ENCODE data around the gene ETFA.
"Not testable (repeated sequence)": the region's sequence is repeated elsewhere in the genome, so short reads cannot be mapped to it uniquely, and the experiment has no call there.

ETFA gene

DNA sequence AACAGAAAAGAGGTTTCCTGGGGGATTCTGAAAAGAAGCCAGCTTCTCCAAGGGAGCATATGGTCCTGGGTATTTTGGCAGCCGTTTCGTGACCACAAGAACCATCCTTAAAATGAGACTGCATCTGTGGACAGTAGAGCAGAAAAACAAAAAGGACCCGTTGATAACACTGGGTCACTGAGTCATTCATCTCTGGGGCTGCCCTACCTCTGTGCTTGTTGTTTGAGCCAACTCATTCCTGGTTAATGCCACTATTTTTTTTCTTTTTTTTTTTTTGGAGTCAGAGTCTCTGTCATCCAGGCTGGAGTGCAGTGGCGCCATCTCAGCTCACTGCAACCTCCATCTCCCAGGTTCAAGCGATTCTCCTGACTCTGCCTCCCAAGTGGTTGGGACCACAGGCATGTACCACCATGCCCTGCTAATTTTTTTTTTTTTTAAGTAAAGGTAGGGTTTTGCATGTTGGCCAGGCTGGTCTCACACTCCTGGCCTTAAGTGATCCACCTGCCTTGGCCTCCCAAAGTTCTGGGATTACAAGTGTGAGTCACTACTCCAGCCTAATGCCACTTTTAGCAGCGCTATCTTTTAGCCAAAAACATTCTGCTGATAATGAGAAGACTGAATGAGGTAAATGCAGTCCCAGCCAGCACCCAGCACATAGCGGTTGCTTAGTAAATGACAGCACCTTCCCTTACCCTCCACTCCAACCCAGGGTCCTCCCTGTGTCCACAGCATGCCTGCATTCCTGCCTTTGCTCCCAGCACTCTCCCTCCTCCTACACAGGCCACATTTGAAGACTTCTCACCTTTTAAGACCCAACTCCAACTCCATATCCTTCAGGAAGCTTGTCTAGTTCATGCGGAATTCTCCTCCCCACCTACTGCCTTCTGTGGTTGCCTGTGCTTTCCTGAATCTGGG is 16.2 kb upstream of the ETFA start:
- DNase-seq (ENCODE audit: low read depth, low spot score): no peak

DNA sequence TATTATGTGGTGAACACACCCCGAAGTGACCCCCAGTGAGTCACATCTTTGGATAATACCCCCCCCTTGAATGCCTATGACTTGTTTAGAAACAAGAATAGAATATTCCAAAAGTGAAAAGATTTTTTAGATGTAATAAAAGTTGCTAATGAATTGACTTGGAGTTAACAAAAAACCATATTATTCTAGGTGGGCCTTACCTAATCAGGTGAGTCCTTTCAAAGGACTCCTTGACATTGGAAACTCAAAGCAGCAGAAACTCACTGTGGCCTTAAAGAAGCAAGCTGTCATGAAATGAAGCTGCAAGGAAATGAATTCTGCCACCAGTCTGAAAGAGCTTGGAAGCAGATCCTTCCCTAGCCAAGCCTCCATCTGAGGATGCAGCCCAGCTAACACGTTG is 14.4 kb upstream of the ETFA start:
- DNase-seq (ENCODE audit: low read depth, low spot score): no peak

DNA sequence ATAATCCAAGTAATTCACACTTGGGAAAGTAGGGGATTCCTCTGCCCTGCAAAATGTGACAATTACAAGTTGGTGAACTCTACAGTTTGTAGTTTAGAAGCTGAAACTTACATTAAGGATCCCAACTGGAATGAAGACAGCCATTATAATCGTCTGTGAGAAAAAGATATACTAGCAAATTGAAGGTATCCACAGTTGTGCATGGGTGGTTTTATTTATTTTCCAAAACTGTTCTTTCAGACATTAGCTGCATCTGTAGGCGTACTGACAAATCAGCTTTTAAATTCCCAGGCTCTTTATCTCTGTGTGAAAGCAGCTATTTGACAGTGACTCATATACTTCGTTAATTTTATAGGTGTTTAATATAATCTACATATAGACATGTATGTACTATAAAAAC is 12.8 kb upstream of the ETFA start:
- no peak for DNase-seq (ENCODE audit: low read depth, low spot score)

DNA sequence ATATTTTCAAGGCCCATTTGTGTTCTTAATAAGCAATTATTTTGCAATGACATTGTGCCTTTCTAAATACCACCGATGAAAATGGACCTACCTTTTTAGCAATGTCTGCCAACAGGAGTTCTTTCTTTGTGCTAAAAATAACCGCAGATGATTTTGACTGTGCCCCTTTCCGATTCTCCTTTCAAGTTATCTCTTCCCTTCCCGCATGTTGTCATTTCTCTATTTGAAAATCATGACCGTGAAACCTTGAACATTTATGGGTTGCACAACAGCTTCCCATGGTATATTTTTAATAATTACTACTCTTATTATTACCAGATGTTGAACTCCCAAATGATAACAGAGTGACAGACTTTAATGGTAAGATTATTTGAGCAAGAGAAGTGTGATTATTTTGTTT is 10.3 kb upstream of the ETFA start:
- DNase-seq (ENCODE audit: low read depth, low spot score): no peak

DNA sequence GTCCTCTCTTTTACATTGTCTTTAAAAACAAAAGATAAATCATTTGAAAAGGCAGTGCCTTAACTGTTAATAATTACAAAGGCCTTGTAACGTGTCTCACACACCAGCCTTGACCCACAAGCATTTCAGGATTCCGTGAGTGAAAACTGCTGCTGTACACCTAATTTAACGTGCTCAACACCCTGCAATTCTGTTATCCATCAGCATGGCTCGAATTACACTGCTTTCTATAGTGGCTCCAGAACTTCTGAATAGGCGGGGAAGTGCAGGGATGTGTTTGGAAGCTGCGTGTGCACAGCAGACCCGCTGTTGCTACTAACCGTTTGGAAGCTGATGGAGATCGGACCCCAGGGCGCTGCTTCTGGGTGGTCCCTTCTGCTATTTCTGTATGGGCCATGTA is 9.9 kb upstream of the ETFA start:
- no peak for DNase-seq (ENCODE audit: low read depth, low spot score)

DNA sequence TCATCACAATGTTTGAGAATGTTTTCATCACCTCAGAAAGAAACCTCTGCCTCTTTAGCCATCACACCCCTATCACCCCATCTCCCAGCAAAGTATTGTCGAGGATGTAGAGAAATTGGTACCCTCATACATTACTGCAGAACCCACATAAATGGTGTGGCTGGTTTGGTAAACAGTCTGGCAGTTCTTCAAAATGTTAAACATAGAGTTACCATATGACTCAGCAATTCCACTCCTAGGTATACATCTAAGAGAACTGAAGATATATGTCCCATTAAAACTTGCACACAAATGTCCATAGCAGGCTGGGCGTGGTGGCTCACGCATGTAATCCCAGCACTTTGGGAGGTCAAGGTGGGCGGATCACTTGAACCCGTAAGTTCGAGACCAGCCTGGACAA is 8.7 kb upstream of the ETFA start:
- no peak for DNase-seq (ENCODE audit: low read depth, low spot score)

DNA sequence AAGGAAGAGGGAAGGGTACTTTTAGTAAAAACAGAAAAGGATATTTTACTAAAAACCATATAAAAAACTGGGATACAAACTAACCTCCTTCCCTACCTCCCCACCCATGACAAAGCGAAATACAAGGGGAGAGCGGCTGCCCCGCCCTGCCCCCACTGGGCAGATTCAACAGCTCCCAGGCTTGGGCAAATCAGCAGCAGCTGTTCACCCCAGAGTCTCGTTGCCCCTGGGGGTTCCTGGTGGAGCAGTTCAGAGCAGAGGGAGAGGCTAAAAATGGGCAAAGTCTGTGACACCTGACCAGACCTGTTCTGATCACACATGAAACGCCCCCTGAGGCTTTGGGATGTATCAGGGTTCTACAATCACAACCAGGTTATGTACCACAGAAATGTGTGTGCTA is 2.5 kb upstream of the ETFA start:
- no peak for DNase-seq (ENCODE audit: low read depth, low spot score)

DNA sequence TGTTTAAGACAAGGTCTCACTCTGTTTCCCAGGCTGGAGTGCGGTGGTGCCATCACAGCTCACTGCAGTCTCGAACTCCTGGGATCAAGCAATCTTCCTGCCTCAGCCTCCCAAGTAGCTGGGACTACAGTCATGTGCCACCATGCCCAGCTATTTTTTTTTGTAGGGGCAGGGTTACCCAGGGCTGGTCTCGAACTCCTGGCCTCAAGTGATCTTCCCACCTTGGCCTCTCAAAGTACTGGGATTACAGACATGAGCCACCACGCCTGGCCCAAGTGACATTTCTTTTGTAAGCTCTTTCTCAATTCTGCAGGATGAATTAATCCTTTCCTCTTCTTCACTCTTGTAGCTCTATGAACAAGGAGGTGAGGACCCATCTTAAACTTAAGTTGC is 1.9 kb upstream of the ETFA start:
- not testable (repeated sequence) for DNase-seq (ENCODE audit: low read depth, low spot score)

DNA sequence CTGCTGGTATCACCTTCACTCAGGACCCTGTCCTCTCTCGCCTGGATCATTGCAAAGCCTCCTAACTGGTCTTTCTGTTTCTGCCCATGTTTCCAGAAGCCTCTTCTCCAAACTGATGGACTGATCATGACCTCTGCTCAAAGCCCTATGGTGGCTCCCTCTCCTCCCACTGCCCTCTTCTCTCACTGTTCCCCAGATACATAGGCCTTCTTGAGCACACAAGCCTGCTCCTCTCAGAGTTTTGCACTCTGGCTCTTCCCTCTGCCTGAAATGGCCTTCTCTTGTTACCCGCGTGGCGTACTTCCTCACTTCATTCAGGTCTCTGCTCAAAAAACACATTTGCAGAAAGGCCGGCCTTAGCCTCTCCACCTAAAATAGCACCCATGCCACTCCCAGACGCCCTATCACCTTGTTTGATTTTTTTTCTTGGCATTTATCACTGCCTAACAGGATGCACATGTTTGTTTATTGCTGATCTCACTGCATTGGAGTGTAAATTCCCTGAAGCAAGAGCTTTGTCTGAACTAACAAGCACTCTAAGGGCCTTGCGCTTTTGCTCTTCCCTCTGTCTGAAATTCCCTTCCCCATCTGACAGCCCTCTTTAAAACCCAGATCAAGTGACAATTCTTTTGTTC is 1.4 kb upstream of the ETFA start:
- no peak for DNase-seq (ENCODE audit: low read depth, low spot score)

DNA sequence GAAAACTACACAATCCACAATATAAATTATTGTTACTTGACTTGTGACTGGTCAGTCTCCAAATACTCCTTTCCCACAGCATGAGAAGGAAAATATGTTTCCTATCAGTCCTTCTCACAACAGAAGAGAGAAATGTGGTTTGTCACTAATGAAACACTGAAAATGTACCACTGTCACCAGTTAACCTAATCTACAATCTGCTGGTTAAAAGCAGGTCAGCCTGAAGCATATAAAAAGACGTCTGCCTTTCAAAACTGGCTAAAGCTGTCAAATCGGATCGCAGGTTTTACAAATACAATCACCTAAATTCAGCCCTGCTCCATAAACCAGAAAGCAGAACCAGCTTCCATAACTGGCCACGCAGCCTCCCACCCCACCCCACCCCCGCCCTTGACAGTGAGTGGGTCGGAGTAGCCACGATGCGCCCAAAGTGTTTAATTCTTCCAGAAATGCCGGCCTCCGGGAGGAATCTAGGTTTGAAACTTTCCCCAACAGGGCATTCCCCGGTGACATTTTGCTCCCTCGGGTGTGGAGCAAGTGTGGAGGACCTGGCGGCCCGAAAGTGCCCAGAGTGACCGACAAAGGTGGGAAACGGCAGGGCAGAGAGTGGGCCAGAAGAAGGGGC is 682 bp downstream of the ETFA start:
- peak; percentile 55 for DNase-seq (ENCODE audit: low read depth, low spot score)

DNA sequence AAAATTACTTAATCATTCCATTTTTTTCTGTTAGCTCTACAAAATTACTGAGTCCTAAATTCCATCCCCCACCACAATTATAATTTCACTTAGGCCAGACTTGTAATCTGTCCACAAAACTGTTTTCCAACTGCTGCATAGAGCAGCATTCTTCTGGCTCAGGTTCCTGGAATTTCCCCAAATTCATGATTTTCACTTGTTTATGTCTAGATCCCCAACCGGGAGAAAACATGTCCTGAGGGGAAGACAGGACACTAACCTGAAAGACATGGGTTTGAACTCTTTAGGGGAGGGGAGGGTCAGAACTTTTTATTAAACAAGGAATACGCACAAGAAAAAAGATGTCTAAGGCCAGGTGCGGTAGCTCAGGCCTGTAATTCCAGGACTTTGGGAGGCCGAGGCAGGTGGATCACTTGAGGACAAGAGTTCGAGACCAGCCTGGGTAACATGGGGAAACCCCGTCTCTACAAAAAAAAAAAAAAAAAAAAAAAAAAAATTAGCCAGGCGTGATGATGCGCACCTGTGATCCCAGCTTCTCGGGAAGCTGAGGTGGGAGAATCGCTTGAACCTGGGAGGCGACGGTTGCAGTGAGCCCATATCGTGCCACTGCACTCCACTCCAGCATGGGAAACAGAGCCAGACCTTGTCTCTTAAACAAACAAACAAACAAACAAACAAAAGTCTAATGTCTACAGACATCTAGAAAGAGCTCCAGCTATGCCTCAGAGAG is 1.5 kb downstream of the ETFA start:
- DNase-seq (ENCODE audit: low read depth, low spot score): peak; percentile 52

DNA sequence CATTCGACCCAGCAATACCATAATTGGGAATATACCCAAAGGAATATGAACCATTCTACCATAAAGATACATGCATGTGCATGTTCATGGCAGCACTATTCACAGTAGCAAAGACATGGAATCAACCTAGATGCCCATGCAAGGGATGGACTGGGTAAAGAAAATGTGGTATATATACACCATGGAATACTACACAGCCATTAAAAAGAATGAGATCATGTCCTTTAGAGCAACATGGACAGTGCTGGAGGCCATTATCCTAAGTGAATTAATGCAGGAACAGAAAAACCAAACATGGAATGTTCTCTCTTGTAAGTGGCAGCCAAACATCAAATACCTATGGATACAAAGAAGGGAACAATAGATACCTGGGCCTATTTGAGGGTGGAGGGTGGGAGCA is 7.4 kb downstream of the ETFA start:
- DNase-seq (ENCODE audit: low read depth, low spot score): no peak

DNA sequence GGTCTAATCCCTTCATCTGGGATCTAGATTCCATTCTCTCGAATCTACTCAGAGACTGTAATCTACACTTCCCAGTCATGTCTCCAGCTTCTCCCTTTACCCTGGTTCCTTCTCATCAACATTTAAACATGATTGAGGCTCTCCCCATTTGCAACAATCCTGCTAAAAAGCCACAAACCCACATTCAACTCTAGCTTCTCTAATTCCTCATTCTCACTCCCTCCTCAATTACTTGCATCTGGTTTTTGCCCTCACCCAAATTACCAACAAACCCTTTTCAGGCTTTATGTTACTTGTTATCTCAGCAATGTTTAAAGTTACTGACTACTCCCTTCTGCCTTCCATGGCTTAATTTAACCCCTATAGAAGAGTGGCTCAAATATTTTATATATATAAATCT is 11.5 kb downstream of the ETFA start:
- no peak for DNase-seq (ENCODE audit: low read depth, low spot score)

DNA sequence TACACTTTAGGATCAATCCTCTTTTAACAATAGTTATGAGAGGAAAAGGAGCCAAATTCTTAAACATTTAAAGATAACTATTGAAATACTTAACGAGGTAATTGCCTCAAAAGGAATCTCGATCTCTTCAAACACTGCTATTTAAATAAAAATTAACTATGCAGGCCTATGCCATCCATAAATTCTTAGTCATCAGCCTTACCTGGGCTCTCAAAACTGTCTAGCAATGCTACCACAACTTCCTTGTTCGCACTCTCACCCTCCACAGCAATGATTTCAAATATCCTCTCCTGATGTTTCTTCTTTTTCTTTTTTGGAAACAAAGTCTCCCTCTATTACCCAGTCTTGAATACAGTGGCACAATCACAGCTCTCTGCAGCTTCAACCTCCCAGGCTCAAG is 12.3 kb downstream of the ETFA start:
- no peak for DNase-seq (ENCODE audit: low read depth, low spot score)

DNA sequence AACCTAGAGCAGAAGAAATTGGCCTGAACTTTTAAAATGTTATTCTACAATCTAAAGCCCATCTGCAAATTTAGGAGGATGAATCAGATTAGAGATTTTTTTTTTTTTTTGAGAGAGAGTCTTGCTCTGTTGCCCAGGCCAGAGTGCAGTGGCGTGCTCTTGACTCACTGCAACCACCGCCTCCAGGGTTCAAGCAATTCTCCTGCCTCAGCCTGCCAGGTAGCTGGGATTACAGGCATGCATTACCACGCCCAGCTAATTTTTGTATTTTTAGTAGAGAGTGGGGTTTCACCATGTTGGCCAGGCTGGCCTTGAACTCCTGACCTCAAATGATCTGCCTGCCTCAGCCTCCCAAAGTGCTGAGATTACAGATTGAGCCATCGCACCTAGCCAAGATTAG is 13.3 kb downstream of the ETFA start:
- not testable (repeated sequence) for DNase-seq (ENCODE audit: low read depth, low spot score)

DNA sequence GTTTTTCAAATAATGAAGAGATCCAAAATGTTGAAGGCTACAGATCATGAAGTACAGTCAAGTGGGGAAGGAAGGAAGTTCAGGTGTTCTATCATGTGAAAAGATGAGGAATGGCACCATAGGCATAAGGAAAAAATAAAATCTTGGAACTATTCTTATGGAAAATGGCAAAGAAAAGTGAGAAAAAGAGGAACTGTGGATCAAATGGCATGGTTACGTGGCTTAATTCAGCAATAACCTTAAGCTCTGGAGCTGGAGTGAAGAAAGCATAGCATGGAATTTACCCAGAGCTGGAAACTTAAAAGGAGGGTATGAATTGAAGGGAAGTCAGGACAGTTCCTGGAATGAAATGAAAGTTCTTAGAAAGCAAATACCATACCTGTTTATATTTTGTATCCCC is 14.4 kb downstream of the ETFA start:
- no peak for DNase-seq (ENCODE audit: low read depth, low spot score)

DNA sequence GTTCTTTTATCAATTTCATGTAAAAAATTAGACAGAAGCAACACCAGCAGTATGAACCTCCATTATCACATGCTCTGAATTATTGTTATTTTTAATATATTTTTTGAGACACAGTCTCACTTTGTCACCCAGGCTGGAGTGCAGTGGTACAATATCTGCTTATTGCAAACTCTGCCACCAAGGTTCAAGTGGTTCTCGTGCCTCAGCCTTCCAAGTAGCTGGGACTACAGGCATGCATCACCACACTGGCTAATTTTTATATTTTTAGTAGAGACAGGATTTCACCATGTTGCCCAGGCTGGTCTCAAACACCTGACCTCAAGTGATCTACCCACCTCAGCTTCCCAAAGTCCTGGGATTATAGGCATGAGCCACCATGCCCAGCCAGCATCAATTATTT is 16.8 kb downstream of the ETFA start:
- DNase-seq (ENCODE audit: low read depth, low spot score): not testable (repeated sequence)

DNA sequence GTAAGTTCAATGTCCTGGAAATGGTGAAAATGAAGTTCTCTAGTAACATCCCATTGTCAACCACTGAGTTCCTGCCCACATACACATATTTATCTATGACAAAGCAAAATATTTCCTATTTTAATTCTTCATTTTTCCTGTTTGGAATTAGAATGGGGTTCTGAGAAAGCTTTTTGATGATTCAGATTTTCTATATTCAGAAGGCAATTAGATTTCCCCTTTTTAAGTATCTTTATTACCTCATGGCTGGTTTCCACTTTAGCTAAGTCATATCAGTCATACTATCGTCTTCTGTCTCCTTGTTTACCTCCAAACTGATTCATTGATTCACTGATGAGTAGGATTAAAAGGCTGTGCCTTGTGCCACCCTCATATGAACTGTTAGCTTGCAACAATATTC is 17.9 kb downstream of the ETFA start:
- no peak for DNase-seq (ENCODE audit: low read depth, low spot score)

DNA sequence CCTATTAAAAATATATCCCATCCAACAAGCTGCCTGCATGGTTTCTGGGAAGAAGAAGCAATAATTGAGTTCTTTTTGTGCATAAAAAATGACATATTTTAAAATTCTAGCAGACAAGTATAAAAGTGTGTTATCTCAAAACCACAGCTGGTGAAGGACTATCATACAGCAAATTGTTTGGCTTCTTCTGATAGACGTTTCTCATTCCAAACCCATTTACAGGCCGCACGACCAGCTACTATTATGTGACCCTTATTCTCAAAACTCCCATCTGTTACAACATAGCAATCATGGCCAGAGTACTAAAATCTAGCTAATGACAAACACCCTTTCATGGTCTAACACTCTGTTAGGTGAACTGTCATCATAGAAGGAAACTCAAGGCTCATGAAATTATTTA is 21.7 kb downstream of the ETFA start:
- no peak for DNase-seq (ENCODE audit: low read depth, low spot score)

DNA sequence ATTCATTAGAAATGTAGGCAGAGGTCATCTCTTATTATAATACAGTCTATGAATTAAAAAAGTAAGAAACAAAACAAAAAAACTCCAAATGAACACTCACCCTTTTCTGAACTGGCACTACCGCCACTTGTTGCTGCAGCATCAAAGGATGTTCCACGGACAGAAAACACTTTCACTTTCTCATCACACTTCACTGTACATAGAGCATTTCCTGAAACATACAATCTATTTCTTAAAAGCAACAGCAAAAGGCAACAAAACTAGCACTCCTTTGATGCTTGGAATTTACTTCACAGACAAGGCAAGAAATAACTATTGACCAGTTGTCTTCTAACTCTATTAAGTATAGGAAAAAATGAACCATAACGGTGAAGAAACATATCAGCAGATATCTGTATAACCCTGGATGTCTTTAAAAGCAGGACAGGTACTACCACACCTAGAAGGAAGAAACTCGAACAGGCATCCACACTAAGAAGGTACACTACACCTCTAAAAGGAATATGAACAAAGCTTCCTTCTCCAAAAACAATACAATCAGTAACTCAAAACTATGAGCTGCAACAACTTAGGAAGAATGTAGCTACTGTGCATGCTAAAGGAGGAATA is 24.9 kb downstream of the ETFA start:
- DNase-seq (ENCODE audit: low read depth, low spot score): no peak

DNA sequence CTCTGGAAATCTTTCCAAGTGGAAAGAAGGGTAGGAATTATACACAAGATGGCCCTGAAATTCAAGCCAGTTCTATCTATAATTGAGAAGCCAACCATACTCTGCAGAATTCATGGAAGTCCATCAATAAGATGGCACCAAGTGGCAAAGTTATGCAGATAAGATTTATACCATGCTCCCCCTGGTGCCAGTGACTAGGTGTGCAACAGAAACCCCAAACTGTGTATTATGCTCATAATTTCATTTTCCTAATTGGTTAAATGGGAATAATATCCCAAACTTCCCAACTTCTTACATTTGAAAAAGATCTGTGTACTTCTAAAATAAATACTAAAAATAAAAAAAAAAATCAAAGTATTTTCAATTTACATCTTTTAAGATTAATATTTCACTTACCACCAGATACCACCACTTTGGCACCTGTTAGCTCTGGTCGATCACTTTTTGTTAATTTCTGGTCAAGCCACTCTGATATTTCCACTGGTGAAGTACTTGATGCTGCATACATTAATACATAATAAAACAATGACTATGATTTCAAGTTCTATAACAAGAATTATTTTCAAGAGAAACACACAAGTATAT is 25.9 kb downstream of the ETFA start:
- peak; percentile 14 for DNase-seq (ENCODE audit: low read depth, low spot score)

Data from astrocyte of the hippocampus (primary cell).